HEK293T (cell line): ENCODE measurements around the gene SIM1.

Source experiments
- CTBP1 ChIP-seq: fragments of 450-650 bp; IDR thresholded peaks from 2 replicates; pipeline ENCODE4 v1.6.1; 2016; ENCODE audit warnings: borderline replicate concordance
- FOXA1 ChIP-seq: fragments of 450-650 bp; IDR thresholded peaks from 2 replicates; pipeline ENCODE4 v1.6.1; 2016; ENCODE audit warnings: mild to moderate bottlenecking
- FOXM1 ChIP-seq: fragments of 450-650 bp; IDR thresholded peaks from 2 replicates; pipeline ENCODE4 v1.6.1; 2017; ENCODE audit warnings: mild to moderate bottlenecking, borderline replicate concordance
- NFRKB ChIP-seq: fragments of 450-650 bp; IDR thresholded peaks from 2 replicates; pipeline ENCODE4 v1.6.1; 2016; ENCODE audit warnings: mild to moderate bottlenecking, moderate library complexity
- SP1 ChIP-seq: fragments of 450-650 bp; IDR thresholded peaks from 2 replicates; pipeline ENCODE4 v1.6.1; 2017

GRCh38 chr6:100393493-100393892 lies 71.2 kb downstream of the SIM1 start:
- no peak for TF ChIP-seq CTBP1
- TF ChIP-seq FOXA1, result no peak
- no peak for TF ChIP-seq NFRKB
- TF ChIP-seq SP1, result no peak
- TF ChIP-seq FOXM1, result no peak
